Hepatocyte (in vitro differentiated cells): ENCODE data around the gene CYLD. TPM values are rescaled to one million over a fixed set of nuclear protein-coding genes. Genes with fewer than 3 reads are reported as not detected.

Source experiments
- DNase-seq: peaks from one replicate; pipeline ENCODE4 v3.0.0-alpha.2; 2016; ENCODE audit warnings: low spot score
- H2AFZ ChIP-seq: fragments of 200-600 bp; sonication (generic); 2 replicates; pipeline ENCODE4 v1.6.0; 2016; ENCODE audit warnings: antibody characterized with exemption, mild to moderate bottlenecking
- H3K27ac ChIP-seq: fragments of 200-600 bp; sonication (generic); 2 replicates; pipeline ENCODE4 v1.5.1; 2016; ENCODE audit warnings: mild to moderate bottlenecking
- H3K27me3 ChIP-seq: fragments of 200-600 bp; sonication (generic); 2 replicates; pipeline ENCODE4 v1.6.1; 2016
- H3K36me3 ChIP-seq: fragments of 200-600 bp; sonication (generic); replicated peaks from 2 replicates; pipeline ENCODE4 v1.5.1; 2016; ENCODE audit warnings: low read depth; ENCODE audit not compliant: insufficient read depth
- H3K4me1 ChIP-seq: fragments of 200-600 bp; sonication (generic); 2 replicates; pipeline ENCODE4 v1.5.1; 2016; ENCODE audit warnings: mild to moderate bottlenecking, moderate library complexity; ENCODE audit not compliant: insufficient read depth
- H3K4me2 ChIP-seq: fragments of 200-600 bp; sonication (generic); 2 replicates; pipeline ENCODE4 v1.6.0; 2016
- H3K4me3 ChIP-seq: fragments of 200-600 bp; sonication (generic); 2 replicates; pipeline ENCODE4 v1.5.1; 2016; ENCODE audit warnings: mild to moderate bottlenecking
- H3K79me2 ChIP-seq: fragments of 200-600 bp; sonication (generic); 2 replicates; pipeline ENCODE4 v1.6.0; 2017; ENCODE audit warnings: mild to moderate bottlenecking
- H3K9me2 ChIP-seq: fragments of 200-600 bp; sonication (generic); replicated peaks from 2 replicates; pipeline ENCODE4 v1.6.0; 2017; ENCODE audit warnings: mild to moderate bottlenecking; ENCODE audit not compliant: insufficient read depth
- H3K9me3 ChIP-seq: fragments of 200-600 bp; sonication (generic); 2 replicates; pipeline ENCODE4 v1.5.1; 2016; ENCODE audit warnings: low read depth, mild to moderate bottlenecking
- H4K20me1 ChIP-seq: fragments of 200-600 bp; sonication (generic); 2 replicates; pipeline ENCODE4 v1.6.0; 2016; ENCODE audit warnings: mild to moderate bottlenecking; ENCODE audit not compliant: insufficient read depth, poor library complexity, severe bottlenecking
- EZH2 ChIP-seq: fragments of 200-600 bp; sonication (generic); IDR thresholded peaks from 2 replicates; pipeline ENCODE4 v1.6.1; 2016; ENCODE audit warnings: antibody characterized with exemption, mild to moderate bottlenecking, borderline replicate concordance
- EZH2phosphoT487 ChIP-seq: fragments of 200-600 bp; sonication (generic); IDR thresholded peaks from one replicate; pipeline ENCODE4 v1.6.1; 2018; ENCODE audit warnings: antibody characterized with exemption, mild to moderate bottlenecking, low read depth, moderate library complexity; ENCODE audit not compliant: unreplicated experiment, severe bottlenecking
- WGBS: methylation state at CpG from one replicate; pipeline ENCODE4 v1.1.6; 2016; ENCODE audit warnings: low lambda C conversion rate; ENCODE audit errors: missing lambda C conversion rate; 5-methylcytosine and 5-hydroxymethylcytosine counted together
- microRNA-seq: library from miRNA; unstranded; fragments of <30 nt; microRNA quantifications from one replicate; pipeline ENCODE4, GENCODE V29; 2017
- polyA plus RNA-seq: library from polyadenylated mRNA; unstranded; fragments of >200 nt; fragmentation: Nextera tagmentation; extraction: Ambion mirVana; gene quantifications from 2 replicates; pipeline ENCODE4 v1.2.1, GENCODE V29; 2016
- small RNA-seq: library from RNA; depleted of rRNA; stranded (forward); fragments of <200 nt; gene quantifications from one replicate; pipeline ENCODE3, GENCODE V24; 2014
- total RNA-seq: library from RNA; depleted of rRNA; stranded (reverse); fragments of >200 nt; gene quantifications from 2 replicates; pipeline ENCODE4 v1.2.3, GENCODE V29; 2014
- TF ChIP-seq, protein P1 (sequence below): fragments of 200-600 bp; sonication (generic); IDR thresholded peaks from 2 replicates; pipeline ENCODE4 v1.5.1; 2016; ENCODE audit warnings: antibody characterized with exemption, mild to moderate bottlenecking; ENCODE audit not compliant: poor library complexity

CYLD gene
- total and polyA plus RNA-seq, 2 experiments from 2014 or later, result 9.9 to 17.8 TPM

DNA sequence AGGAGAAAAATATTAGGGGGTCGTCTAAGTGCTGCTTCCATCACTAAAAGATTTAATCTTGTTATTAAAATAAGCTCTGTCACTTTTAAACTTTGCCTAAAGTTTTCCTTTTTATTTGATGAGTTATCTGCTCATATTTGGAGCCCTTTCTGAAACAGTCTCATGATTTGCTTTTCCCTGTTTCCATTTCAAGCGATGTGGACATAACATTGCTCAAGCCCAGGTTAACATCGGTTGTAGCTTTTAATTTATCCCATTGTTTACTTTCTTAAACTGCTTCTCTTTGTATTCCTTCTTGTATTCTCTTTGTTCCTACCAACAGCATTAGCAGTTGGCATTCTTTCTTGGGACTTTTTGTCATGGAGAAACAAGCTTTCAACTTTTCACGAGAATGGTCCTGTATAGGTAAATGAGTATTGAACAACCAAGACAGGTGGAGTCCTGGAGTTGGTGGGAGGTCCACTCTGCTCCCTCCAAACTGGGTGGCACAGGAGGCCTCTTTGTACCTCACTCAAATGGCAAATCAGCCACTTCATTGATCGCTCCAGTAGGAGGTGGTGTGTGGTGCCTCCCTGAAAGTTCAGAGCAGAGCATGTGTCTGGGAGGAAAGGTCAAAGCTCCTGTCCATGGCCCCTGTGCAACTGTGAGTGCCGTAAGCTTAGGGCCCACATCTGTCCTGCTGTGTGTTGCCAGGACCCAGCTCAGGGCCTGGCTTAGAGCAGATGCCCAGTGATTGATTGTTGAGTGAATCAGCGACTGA is 107.0 kb downstream of the CYLD start:
- Histone ChIP-seq H3K79me2 (no peaks in the 10 kb centered on the region), H2AFZ (no peak overlapping the region), H3K4me1 (no peaks in the 10 kb centered on the region), H4K20me1 (no peaks in the 10 kb centered on the region), H3K4me2 (no peak overlapping the region), H3K4me3 (no peak overlapping the region), H3K36me3 (no peaks in the 10 kb centered on the region), H3K9me3 (no peaks in the 10 kb centered on the region), H3K9me2 (no peaks in the 10 kb centered on the region), H3K27me3 (no peaks in the 10 kb centered on the region), H3K27ac (no peak overlapping the region)
- DNase-seq, result no peak
- TF ChIP-seq EZH2phosphoT487 (no peak), EZH2 (no peak)
- TF ChIP-seq, protein P1, sequence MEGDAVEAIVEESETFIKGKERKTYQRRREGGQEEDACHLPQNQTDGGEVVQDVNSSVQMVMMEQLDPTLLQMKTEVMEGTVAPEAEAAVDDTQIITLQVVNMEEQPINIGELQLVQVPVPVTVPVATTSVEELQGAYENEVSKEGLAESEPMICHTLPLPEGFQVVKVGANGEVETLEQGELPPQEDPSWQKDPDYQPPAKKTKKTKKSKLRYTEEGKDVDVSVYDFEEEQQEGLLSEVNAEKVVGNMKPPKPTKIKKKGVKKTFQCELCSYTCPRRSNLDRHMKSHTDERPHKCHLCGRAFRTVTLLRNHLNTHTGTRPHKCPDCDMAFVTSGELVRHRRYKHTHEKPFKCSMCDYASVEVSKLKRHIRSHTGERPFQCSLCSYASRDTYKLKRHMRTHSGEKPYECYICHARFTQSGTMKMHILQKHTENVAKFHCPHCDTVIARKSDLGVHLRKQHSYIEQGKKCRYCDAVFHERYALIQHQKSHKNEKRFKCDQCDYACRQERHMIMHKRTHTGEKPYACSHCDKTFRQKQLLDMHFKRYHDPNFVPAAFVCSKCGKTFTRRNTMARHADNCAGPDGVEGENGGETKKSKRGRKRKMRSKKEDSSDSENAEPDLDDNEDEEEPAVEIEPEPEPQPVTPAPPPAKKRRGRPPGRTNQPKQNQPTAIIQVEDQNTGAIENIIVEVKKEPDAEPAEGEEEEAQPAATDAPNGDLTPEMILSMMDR, result no peak
- 81% methylated on average over 7 of the region's 7 CpGs for WGBS

Small RNA genes lying within 50 kb of the gene (microRNA-seq; reads per million reads assigned to microRNA genes)
- not detected for gene MIR3181

Small RNA genes lying within 50 kb of the gene (small RNA-seq; reads per million reads assigned to genes)
- not detected for gene MIR3181

Other genes starting within 250 kb of the CYLD start
- 4.1 and 5.9 TPM in 2 replicates for gene NKD1, start 193.7 kb upstream of the CYLD start, total RNA-seq
- 23.0 and 26.3 TPM in 2 replicates for gene NKD1, start 193.7 kb upstream of the CYLD start, polyA plus RNA-seq
- not detected in 2 replicates for gene SNX20, start 60.8 kb upstream of the CYLD start, total RNA-seq
- gene SNX20, start 60.8 kb upstream of the CYLD start, polyA plus RNA-seq, result not detected in 2 replicates
- gene NOD2, start 48.5 kb upstream of the CYLD start, total RNA-seq, result 0.12 and 0.13 TPM in 2 replicates
- gene NOD2, start 48.5 kb upstream of the CYLD start, polyA plus RNA-seq, result not detected in 2 replicates